Osteoblast (primary cell): ENCODE results near the gene SLX9. TPM values are rescaled to one million over a fixed set of nuclear protein-coding genes. Genes with fewer than 3 reads are reported as not detected.

ENCODE experiments used
- DNase-seq: peaks from one replicate; pipeline ENCODE4 v3.0.0; 2011; ENCODE audit warnings: low spot score, mixed read lengths; ENCODE audit not compliant: insufficient read length; ENCODE audit errors: missing footprints
- H2AFZ ChIP-seq: 2 replicates; pipeline ENCODE4 v1.6.0; 2011; ENCODE audit warnings: mild to moderate bottlenecking, low read length
- H3K27ac ChIP-seq: 2 replicates; pipeline ENCODE4 v1.5.1; 2011; ENCODE audit warnings: mild to moderate bottlenecking, low read depth, low read length, moderate library complexity
- H3K27me3 ChIP-seq: 2 replicates; pipeline ENCODE4 v1.6.0; 2012; ENCODE audit warnings: mild to moderate bottlenecking, control low read depth, inconsistent platforms, low read length, moderate library complexity; ENCODE audit not compliant: insufficient read depth
- H3K36me3 ChIP-seq: 2 replicates; pipeline ENCODE4 v1.5.1; 2011; ENCODE audit warnings: mild to moderate bottlenecking, low read length, control low read depth, moderate library complexity; ENCODE audit not compliant: insufficient read depth
- H3K4me1 ChIP-seq: 2 replicates; pipeline ENCODE4 v1.5.1; 2011; ENCODE audit warnings: mild to moderate bottlenecking, low read length, control low read depth, moderate library complexity; ENCODE audit not compliant: insufficient read depth
- H3K4me2 ChIP-seq: 2 replicates; pipeline ENCODE4 v1.6.0; 2011; ENCODE audit warnings: mild to moderate bottlenecking, low read length; ENCODE audit not compliant: insufficient read depth
- H3K4me3 ChIP-seq: fragments of 200-600 bp; sonication (generic); 3 replicates; pipeline ENCODE4 v1.5.1; 2012; ENCODE audit warnings: mild to moderate bottlenecking, low read length, inconsistent platforms; ENCODE audit not compliant: insufficient read depth
- H3K79me2 ChIP-seq: 2 replicates; pipeline ENCODE4 v1.6.0; 2012; ENCODE audit warnings: mild to moderate bottlenecking, low read length, control low read depth, inconsistent platforms; ENCODE audit not compliant: insufficient read depth
- H3K9me3 ChIP-seq: 2 replicates; pipeline ENCODE4 v1.5.1; 2011; ENCODE audit warnings: low read depth, low read length, control low read depth
- H4K20me1 ChIP-seq: 2 replicates; pipeline ENCODE4 v1.6.0; 2012; ENCODE audit warnings: mild to moderate bottlenecking, low read length, control low read depth; ENCODE audit not compliant: insufficient read depth
- CTCF ChIP-seq: IDR thresholded peaks from 2 replicates; pipeline ENCODE4 v1.5.1; 2011; ENCODE audit warnings: mild to moderate bottlenecking, low read depth, low read length, moderate library complexity; ENCODE audit errors: extremely low read depth
- total RNA-seq: library from RNA; depleted of rRNA; stranded (reverse); fragments of >200 nt; gene quantifications from 2 replicates; pipeline ENCODE4 v1.2.3, GENCODE V29; 2012

Gene SLX9
- total RNA-seq = 9.4 and 10.9 TPM in 2 replicates

GRCh38 chr21:44939532-44940115 is at the start of gene SLX9:
Gene SLX9 (plus strand): TSS chr21:44940029. CDS start chr21:44940058, 29 bp downstream.
- Histone ChIP-seq H2AFZ (peak within 1 kb of the TSS; percentile 98), H3K4me2 (peak within 1 kb of the TSS; percentile 99), H3K27me3 (no peaks in the 10 kb centered on the region), H3K4me3 (peak within 1 kb of the TSS; percentile 88), H3K36me3 (peaks cover 12% of the 10 kb centered on the region), H3K4me1 (peaks cover 16% of the 10 kb centered on the region), H3K27ac (peak within 1 kb of the TSS; percentile 72), H3K79me2 (peaks cover 49% of the 10 kb centered on the region), H3K9me3 (no peaks in the 10 kb centered on the region), H4K20me1 (peaks cover 35% of the 10 kb centered on the region)
- DNase-seq = peak; percentile 99
- TF ChIP-seq CTCF = no peak

- H4K20me1 ChIP-seq = no peaks in the 10 kb centered on the region
- no peak overlapping the region for H2AFZ ChIP-seq
- H3K4me2 ChIP-seq = no peak overlapping the region
- H3K36me3 ChIP-seq = no peaks in the 10 kb centered on the region
- H3K4me1 ChIP-seq = no peaks in the 10 kb centered on the region
- DNase-seq = no peak
- no peak overlapping the region for H3K27ac ChIP-seq
- no peak for TF ChIP-seq CTCF
- no peak overlapping the region for H3K4me3 ChIP-seq
- peaks cover 7% of the 10 kb centered on the region for H3K27me3 ChIP-seq
- no peaks in the 10 kb centered on the region for H3K9me3 ChIP-seq
- H3K79me2 ChIP-seq = no peaks in the 10 kb centered on the region
Measured at GRCh38 chr21:44890338-44890931, 49.4 kb upstream of the SLX9 start.

GRCh38 chr21:44890961-44891541 is 48.8 kb upstream of the SLX9 start:
- no peaks in the 10 kb centered on the region for H4K20me1 ChIP-seq
- no peak for TF ChIP-seq CTCF
- no peaks in the 10 kb centered on the region for H3K9me3 ChIP-seq
- no peaks in the 10 kb centered on the region for H3K36me3 ChIP-seq
- no peak for DNase-seq
- H3K4me1 ChIP-seq = no peaks in the 10 kb centered on the region
- H3K4me2 ChIP-seq = no peak overlapping the region
- H3K4me3 ChIP-seq = no peak overlapping the region
- no peak overlapping the region for H3K27ac ChIP-seq
- peaks cover 7% of the 10 kb centered on the region for H3K27me3 ChIP-seq
- H3K79me2 ChIP-seq = no peaks in the 10 kb centered on the region
- H2AFZ ChIP-seq = no peak overlapping the region

- Histone ChIP-seq H3K4me1 (no peaks in the 10 kb centered on the region), H3K4me3 (no peak overlapping the region), H3K4me2 (no peak overlapping the region), H4K20me1 (no peaks in the 10 kb centered on the region), H3K27me3 (peaks cover 7% of the 10 kb centered on the region), H3K79me2 (no peaks in the 10 kb centered on the region), H3K36me3 (no peaks in the 10 kb centered on the region), H3K27ac (no peak overlapping the region), H3K9me3 (no peaks in the 10 kb centered on the region), H2AFZ (no peak overlapping the region)
- no peak for TF ChIP-seq CTCF
- DNase-seq = no peak
Measured at GRCh38 chr21:44891631-44892031, 48.2 kb upstream of the SLX9 start.
